GM21360 (cell line): ENCODE data around the gene MAPK11.

Experiments
- ATAC-seq: cut with Tn5 transposase; IDR thresholded peaks from one replicate; pipeline ENCODE4 v1.9.1; 2021; ENCODE audit warnings: mild to moderate bottlenecking, moderate library complexity; ENCODE audit not compliant: unreplicated experiment

The MAPK11 gene

GRCh38 chr22:50308597-50308935, 38.4 kb upstream of the MAPK11 start:
- no peak for ATAC-seq

GRCh38 chr22:50307890-50308596, 37.9 kb upstream of the MAPK11 start:
- ATAC-seq, result no peak

- no peak for ATAC-seq
Measured at GRCh38 chr22:50306753-50307749, 36.9 kb upstream of the MAPK11 start, which contains the start of gene PLXNB2. Gene PLXNB2 (minus strand): TSS chr22:50307646. CDS start chr22:50290584, 17,062 bp downstream.

- ATAC-seq, result no peak
Measured at GRCh38 chr22:50305923-50306566, 35.9 kb upstream of the MAPK11 start.

- no peak for ATAC-seq
Measured at GRCh38 chr22:50305393-50305922, 35.3 kb upstream of the MAPK11 start.

- no peak for ATAC-seq
Measured at GRCh38 chr22:50304528-50305392, 34.6 kb upstream of the MAPK11 start.

GRCh38 chr22:50303848-50304527, 33.8 kb upstream of the MAPK11 start:
- ATAC-seq, result no peak

GRCh38 chr22:50303515-50303847, 33.3 kb upstream of the MAPK11 start:
- ATAC-seq, result no peak

- ATAC-seq, result no peak
Measured at GRCh38 chr22:50302564-50302963, 32.4 kb upstream of the MAPK11 start.

GRCh38 chr22:50302041-50302541, 31.9 kb upstream of the MAPK11 start:
- no peak for ATAC-seq

GRCh38 chr22:50301581-50301991, 31.4 kb upstream of the MAPK11 start:
- no peak for ATAC-seq

GRCh38 chr22:50300620-50301257, 30.6 kb upstream of the MAPK11 start:
- no peak for ATAC-seq

GRCh38 chr22:50299785-50300619, 29.8 kb upstream of the MAPK11 start:
- no peak for ATAC-seq

- no peak for ATAC-seq
Measured at GRCh38 chr22:50298937-50299784, 29.0 kb upstream of the MAPK11 start.

GRCh38 chr22:50298266-50298637, 28.1 kb upstream of the MAPK11 start:
- no peak for ATAC-seq

GRCh38 chr22:50297510-50298265, 27.5 kb upstream of the MAPK11 start:
- no peak for ATAC-seq
